NCI-H345 (cell line): Measurements from ENCODE around the gene PLCXD3.

Experiments used
- DNase-seq: peaks from one replicate; lab custom pipeline; 2025; lab: John Stamatoyannopoulos, UW

PLCXD3 gene

DNA sequence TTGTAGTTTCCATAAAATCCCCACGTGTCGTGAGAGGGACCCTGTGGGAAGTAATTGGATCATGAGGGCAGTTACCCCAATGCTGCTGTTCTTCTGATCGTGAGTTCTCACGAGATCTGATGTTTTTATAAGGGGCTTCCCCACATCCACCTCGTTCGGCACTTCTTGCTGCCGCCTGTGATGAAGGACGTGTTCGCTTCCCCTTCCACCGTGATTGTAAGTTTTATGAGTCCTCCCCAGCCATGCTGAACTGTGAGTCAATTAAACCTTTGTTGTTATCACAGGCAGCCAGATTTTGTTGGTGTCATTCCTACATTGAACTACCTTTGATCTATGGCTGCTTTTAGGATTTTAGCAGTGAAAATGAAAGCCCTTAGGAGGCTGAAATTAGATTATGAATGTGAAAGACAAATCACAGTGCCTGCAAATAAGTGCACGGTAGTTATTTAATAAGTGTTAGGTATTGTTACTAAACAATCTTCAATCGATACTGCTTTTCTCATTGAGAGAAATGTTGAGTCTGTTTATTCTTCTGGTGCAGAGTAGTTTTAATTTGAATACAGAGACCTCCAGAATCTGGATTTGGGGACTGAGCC, 229.1 kb downstream of the PLCXD3 start:
- no peak for DNase-seq

DNA sequence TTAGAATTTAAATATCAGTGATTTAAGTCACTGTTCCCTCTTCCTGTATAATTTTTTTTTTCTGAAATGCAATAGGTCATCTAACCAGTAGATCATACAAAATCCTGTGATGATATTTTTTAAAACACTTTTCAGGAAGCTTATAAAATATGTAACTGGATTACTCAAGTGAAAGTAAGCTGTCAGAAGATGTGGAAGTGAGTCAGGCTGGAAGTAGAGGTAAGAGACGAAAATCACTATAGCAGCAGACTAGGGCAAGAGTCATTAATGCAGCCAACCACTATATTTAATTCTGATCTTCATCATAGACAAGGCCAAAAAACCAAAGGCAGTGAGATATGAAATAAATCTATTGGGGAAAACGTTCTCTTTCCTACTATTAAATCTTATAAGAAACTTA, 231.4 kb downstream of the PLCXD3 start:
- DNase-seq: no peak

- no peak for DNase-seq
Measured at GRCh38 chr5:41277476-41278245, 232.7 kb downstream of the PLCXD3 start.

DNA sequence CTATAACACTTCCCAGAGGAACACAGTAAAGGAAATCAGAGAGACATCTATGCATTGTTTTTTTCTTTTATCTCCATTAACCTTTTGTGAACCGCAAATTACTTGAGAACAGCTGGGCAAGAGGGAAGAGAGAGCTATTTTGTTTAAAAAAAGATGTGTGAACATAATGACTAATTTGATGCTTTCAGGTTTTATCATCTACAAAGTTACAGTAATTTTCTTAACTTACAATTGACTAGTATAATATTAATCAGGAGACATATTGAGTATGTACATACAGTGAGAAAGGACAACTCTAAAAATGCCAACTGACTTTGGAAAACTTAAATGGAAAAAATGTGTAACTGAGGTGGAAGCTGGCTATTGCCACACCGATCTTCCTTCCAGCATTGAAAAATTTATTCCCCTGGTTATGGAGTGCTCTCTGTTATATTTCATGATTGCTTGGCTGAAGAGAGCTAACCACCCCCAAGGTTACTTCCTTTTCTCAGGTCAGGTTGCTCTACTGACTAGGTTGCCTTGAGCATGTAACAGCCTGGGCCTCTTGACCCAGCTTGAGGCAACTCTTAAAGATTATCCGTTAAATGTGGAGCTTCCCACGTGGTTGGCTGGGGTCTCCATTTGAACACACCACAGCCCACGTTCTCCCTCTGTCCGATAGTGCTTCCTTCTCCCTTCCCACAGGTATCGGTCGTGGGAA, 234.4 kb downstream of the PLCXD3 start:
- no peak for DNase-seq

GRCh38 chr5:41270423-41271251, 239.8 kb downstream of the PLCXD3 start:
- DNase-seq: peak; percentile 27

- DNase-seq: no peak
Measured at GRCh38 chr5:41268894-41269293, 241.5 kb downstream of the PLCXD3 start.

GRCh38 chr5:41266377-41266776, 244.0 kb downstream of the PLCXD3 start:
- no peak for DNase-seq

DNA sequence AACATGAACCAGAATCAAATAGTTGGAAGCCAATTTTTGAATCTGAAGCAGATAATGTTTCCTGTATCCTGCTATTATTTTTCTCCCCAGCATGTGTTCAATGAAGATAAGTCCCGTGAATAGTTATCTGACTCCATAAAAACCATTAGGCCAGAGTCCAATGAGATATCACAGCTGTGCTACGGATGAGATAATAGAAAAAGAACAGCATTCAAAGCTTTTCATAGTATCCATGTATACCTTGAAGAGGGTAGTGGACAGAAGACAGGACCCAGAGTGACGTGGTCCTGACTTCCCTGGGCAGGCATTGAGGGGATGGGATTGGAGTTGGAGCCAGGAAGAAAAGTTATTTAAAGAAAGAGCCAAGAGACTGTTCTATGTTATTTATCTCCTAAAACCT, 246.4 kb downstream of the PLCXD3 start:
- DNase-seq: no peak

GRCh38 chr5:41263335-41263734, 247.1 kb downstream of the PLCXD3 start:
- DNase-seq: no peak
